GM19395 (cell line): Measurements from ENCODE around the gene COX7B.
"Not testable (repeated sequence)": the region's sequence is repeated elsewhere in the genome, so short reads cannot be mapped to it uniquely, and the experiment has no call there.

Source experiments
- ATAC-seq: cut with Tn5 transposase; IDR thresholded peaks from one replicate; pipeline ENCODE4 v1.9.1; 2021; ENCODE audit warnings: mild to moderate bottlenecking, moderate library complexity; ENCODE audit not compliant: unreplicated experiment

Gene COX7B

DNA sequence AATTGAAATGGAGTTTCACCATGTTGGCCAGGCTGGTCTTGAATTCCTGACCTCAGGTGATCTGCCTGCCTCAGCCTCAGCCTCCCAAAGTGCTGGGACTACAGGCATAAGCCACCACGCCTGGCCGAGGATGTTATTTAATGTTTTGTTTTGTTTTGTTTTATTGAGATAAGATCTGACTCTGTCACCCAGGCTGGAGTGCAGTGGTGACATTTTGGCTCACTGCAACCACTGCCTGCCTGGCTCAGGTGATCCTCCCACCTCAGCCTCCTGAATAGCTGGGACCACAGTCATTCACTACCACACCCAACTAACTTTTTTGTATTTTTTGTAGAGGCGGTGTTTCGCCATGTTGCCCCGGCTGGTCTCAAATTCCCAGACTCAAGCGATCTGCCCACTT, 45.8 kb downstream of the COX7B start:
- not testable (repeated sequence) for ATAC-seq

DNA sequence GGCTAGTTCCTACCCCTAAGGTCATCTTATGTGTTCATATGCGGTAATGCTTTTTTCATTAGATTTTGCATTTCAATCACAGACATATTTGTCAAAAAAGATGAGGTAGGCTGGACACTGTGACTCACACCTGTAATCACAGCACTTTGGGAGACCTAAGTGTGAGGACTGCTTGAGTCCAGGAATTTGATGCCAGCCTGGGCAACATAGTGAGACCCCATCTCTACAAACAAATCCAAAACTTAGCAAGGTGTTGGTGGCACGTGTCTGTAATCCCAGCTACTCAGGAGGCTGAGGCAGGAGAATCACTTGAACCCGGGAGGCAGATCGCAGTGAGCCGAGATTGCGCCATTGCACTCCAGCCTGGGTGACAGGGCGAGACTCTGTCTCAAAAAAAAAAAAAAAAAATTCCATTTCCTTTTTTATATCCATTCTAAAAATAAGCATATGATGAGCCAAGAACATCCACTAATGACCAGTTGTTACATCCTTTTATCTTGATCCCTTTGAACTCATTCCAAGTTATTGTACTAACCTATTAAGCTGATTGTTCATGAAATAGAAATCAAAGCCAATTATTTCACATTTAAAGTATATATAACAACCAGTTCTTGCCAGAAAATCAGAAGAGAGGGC, 46.8 kb downstream of the COX7B start:
- no peak for ATAC-seq

DNA sequence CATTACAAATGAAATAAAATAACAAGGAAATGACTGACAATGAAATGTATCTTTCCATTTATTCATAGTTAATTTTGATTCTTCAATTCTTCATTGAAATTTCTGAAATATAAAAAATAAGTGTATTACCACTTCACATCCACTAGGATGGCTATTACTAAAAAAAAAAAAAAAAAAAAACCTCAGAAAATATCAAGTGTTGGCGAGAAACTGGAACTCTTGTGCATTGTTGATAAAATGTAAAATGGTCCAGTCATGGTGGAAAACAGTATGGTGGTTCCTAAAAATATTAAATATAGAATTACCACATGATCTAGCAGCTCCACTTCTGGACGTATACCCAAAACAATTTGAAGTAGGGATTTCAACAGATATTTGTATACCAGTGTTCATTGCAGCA, 47.3 kb downstream of the COX7B start:
- no peak for ATAC-seq

DNA sequence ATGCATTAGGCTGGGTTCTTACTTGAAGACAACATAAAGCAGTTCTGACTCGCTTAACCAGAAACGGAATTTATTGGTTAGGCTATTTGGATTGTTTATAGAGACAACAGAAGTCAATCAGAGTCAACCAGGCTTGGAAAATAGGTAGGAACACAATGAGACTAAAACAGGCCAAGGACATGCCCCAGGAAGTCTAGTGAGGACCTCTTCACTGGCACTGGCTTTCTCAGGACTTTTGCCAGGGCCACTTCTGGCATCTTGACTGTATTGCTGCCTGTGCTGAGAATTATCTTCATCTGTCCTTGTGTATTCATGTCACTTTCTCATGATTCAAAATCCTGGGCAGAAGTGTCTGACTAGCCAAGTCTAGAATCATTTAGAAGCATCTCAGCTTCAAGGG, 50.6 kb downstream of the COX7B start:
- ATAC-seq, result no peak

DNA sequence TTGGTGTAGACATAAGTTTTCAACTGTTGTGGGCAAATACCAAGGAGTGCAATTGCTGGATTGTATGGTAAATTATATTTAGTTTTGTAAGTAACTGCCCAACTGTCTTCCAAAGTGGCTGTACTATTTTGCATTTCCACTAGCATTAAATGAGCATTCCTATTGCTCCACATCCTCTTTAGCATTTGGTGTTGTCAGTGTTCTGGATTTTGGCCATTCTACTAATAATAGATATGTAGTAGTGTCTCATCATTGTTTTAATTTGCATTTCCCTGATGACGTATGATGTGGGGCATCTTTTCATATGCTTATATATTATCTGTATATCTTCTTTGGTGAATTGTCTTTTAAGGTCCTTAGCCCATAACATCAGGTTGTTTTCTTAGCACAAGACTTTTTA, 52.9 kb downstream of the COX7B start:
- ATAC-seq, result no peak

DNA sequence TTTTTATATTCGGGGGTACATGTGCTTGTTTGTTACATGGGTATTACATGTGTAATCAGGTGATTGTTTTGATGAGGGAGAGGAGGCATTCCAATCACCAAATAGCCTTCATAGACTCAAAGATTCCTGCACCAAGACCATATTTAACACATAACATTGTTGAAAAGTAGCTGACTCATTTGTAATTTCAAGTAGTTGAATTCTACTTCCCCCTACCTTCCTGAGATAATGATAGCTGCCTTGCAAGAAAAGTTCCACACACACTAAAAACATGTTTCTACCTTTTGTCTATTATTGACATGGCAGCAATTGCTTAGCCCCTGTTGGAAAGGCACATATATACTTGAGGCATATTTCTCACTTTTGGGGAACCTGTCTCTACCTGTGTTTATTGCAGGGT, 54.0 kb downstream of the COX7B start:
- no peak for ATAC-seq

DNA sequence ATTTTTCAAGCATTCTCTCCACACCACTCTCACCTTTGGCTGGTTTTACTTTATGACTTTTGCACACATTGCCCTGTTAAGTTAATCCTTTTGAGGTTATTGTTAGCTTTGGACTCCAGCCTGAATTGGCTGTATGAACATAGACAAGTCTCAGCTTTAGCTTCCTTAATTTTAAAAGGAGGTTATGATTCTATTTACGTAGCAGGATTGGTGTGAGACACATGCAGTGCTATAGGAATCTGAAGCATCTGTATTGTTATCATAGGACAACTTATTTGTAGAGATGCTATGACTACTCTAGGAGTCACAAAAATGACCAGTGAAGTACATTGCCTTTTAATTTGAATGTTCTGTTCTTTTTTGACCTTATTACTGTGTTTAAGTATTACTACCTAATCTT, 54.4 kb downstream of the COX7B start:
- no peak for ATAC-seq
